ENCODE results near the gene LEPR.

- TF ChIP-seq CTCF (IDR thresholded peaks at IDR 0.05 in 8 of 11, conservative IDR thresholded peaks at IDR 0.05 in 3 of 11) (no peak), POLR2AphosphoS5 (IDR thresholded peaks at IDR 0.05) (no peak)
Observed at GRCh38 chr1:65414538-65414937, 5.9 kb upstream of the LEPR start.
